GM10266 (cell line): ENCODE measurements around the gene CHCHD1.
"Not testable (repeated sequence)": the region's sequence is repeated elsewhere in the genome, so short reads cannot be mapped to it uniquely, and the experiment has no call there.

ENCODE experiments used
- DNase-seq: peaks from one replicate; pipeline ENCODE4 v3.0.0; 2012; ENCODE audit errors: extremely low spot score
- TF ChIP-seq, protein P1 (sequence below): IDR thresholded peaks from 2 replicates; pipeline ENCODE4 v1.5.1; 2012; ENCODE audit warnings: mild to moderate bottlenecking, low read depth; ENCODE audit not compliant: control insufficient read depth, insufficient read depth; ENCODE audit errors: missing control alignments

CHCHD1 gene

DNA sequence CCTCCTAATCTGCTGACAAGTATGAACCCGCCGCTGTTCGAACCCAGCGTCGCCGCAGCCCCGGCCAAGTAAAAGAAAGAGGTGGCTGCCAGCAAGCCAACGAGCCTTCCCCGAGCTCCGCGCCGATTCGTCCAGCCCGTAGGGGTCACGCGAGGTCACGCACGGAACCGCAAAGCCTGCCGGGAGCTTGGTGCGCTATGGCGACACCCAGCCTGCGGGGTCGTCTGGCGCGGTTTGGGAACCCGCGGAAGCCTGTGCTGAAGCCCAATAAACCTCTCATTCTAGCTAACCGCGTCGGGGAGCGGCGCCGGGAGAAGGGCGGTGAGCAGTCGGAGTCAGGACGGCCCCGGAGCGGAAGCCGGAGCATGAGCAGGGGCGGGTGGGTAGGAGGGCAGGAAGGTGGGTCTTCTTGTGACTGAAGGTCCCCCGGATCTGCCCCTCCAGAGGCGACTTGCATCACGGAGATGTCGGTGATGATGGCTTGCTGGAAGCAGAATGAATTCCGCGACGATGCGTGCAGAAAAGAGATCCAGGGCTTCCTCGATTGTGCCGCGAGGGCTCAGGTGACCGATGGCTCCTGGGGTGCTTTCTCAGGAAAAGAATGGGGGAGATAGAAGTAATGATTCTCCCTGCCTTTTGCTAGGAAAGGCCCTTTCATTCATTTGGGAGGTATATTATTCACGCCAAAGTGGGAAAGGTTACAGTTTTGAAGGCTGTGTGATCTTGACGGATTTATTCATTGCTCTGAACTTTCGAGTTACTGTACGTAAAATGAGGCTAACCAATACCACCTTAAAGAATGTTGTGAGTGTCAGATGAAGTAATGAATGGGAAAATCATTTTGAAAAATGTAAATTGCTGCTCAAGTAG is at the start of gene CHCHD1:
Gene CHCHD1 (plus strand): TSS at position 170 of the 870 bp plus-strand sequence. CDS start 28 bp downstream, at position 198.
- peak; percentile 89 for DNase-seq
- TF ChIP-seq, protein P1, sequence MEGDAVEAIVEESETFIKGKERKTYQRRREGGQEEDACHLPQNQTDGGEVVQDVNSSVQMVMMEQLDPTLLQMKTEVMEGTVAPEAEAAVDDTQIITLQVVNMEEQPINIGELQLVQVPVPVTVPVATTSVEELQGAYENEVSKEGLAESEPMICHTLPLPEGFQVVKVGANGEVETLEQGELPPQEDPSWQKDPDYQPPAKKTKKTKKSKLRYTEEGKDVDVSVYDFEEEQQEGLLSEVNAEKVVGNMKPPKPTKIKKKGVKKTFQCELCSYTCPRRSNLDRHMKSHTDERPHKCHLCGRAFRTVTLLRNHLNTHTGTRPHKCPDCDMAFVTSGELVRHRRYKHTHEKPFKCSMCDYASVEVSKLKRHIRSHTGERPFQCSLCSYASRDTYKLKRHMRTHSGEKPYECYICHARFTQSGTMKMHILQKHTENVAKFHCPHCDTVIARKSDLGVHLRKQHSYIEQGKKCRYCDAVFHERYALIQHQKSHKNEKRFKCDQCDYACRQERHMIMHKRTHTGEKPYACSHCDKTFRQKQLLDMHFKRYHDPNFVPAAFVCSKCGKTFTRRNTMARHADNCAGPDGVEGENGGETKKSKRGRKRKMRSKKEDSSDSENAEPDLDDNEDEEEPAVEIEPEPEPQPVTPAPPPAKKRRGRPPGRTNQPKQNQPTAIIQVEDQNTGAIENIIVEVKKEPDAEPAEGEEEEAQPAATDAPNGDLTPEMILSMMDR: no peak

DNA sequence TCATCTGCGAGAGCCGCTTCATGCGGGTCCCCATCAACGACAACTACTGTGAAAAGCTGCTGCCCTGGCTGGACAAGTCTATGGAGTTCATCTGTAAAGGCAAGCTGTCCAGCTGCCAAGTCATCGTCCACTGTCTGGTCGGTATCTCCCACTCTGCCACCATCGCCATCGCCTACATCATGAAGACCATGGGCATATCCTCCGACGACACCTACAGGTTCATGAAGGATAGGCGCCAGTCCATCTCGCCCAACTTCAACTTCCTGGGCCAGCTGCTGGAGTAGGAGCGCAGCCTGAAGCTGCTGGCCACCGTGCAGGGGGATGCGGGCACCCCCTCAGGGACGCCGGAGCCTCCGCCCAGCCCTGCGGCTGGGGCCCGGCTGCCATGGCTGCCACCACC is 49.4 kb upstream of the CHCHD1 start:
- TF ChIP-seq, protein P1: no peak

DNA sequence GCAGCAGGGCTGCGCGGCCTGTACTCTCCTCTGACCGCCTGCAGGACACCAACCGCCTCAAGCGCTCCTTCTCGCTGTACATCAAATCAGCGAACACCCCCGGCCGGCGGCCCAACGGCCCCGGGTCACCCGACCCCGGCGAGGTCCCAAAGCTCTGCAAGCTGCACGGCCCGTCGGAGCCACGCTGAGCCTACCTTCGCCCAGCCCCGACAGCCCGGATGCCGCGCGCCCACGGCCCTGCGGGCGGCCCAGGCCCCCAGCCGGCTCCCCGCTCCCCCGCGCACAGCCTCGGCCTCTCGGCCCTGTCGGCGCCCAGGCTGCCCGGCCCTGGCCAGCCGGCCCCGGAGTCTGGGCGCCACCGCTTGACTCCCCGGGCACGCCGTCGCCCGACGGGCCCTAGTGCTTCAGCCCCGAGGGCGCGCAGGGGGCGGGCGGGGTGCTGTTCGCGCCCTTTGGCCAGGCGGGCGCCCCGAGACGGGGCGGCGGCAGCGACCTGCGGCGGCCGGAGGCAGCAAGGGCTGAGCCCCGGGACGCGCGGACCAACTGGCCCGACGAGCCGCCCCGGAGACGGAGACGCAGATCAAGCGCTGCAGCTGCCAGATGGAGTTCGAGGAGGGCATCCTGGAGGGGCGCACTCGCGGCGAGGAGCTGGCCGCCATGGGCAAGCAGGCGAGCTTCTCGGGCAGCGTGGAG is 48.8 kb upstream of the CHCHD1 start:
- no peak for DNase-seq
- TF ChIP-seq, protein P1: no peak

More for the DNA sequence above, 49.4 kb upstream of the CHCHD1 start:
- no peak for DNase-seq

DNA sequence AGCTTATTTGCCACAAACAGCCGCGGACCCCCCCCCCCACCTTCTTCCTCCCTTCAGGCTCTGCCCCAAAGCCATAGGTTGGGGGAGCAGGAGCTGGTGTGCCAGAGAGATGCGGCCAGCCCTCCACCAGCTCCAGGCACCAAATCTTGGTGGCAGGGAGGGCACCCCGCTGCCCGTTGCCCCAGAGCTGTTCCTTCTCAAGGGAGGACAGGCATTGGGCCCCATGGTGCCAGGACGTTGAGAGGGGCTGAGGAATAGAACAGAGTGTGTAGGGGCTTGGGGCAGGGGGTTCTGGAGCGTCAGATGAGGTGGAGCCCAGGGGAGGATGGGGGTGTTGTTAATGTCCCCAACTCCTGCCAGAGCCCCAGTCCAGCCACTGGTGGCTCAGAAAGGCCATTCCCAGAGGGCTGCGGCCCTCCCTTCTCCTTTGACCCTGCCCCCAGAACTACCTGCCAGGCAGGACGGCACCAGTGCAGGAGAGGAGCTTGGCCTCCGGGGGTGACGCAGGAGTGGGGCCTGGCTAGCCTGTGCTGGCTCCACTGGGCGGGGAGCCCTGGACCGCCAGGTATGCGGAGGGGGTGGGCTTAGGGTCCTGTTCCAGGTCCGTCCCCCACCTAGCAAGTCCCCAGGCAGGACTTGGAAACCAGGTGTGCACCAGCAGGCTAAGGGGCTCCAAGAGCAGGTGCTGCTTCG is 47.7 kb upstream of the CHCHD1 start:
- DNase-seq: no peak
- TF ChIP-seq, protein P1: no peak

DNA sequence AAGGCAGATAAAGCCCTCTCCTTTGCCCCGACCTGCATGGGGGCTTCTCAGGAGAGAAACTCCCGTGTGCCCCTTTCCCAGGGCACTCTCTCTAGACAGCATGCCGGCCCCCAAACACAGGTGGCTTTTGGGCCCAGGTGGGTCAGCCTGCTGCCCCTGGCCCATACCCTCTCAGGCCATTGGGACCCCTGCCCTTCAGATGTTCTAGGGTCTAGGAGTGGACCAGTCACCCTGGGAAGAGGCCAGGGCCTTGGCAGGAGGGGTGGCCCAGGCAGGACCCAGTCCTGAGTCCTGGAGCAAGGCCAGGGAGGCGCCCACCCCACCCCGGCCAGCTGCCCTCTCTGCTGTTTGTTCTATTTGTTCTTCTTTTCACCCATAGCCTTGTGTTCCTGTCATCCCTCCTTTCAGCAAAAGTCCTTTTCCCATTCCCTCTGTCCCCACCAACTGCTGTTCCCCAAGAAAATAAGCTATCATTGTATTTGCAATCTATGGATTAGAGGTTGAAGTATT is 47.0 kb upstream of the CHCHD1 start:
- TF ChIP-seq, protein P1: no peak
- no peak for DNase-seq

DNA sequence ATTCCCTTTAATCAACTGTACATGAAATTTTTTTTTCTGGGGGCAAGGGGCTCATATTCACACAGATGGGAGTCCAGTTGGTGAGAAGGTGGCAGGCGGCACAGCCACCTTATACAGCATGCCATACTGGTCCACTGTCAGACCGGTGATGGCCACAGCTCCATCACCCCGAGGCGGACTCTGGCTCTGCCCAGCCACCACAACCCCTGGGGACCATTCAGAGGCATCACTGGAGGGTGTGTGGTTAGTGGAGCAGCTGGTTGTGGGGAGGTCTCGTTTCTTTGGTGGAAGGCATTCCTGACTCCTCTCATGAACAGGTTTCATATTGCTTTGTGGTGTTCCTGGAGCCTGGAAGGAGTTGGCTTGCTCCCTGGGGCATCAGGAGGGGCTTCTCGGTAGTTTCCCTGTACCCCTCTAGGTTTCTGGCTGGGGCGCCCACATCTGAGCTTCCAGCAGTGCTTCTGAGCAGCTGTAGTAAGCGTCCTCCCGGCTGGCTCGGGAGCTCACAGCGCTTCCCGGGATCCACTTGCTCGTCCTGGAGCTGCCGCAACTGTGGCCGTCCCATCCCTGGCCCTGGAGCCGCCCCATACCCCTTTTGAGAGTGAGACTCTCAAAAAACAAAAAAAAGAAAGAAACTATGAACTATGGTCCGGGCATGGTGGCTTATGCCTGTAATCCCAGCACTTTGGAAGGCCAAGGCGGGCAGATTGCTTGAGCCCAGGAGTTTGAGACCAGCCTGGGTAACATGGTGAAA is 41.2 kb upstream of the CHCHD1 start:
- DNase-seq: not testable (repeated sequence)

DNA sequence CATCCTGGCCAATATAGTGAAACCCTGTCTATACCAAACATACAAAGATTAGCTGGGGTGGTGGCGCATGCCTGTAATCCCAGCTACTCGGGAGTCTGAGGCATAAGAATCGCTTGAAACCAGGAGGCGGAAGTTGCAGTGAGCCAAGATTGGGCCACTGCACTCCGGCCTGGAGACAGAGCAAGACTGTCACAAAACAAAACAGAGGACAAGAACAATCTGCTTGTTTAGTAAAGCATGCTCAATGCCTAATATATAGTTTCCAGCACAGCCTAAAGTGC is 39.5 kb upstream of the CHCHD1 start:
- DNase-seq: no peak
- TF ChIP-seq, protein P1: no peak
